PFSK-1 (cell line): ENCODE measurements around the gene NRARP.

Experiments used
- POLR2AphosphoS5 ChIP-seq: IDR thresholded peaks from 2 replicates; pipeline ENCODE4 v1.6.1; 2012; ENCODE audit warnings: low read depth, mild to moderate bottlenecking, control low read depth, low read length, moderate library complexity
- TAF1 ChIP-seq: IDR thresholded peaks from 2 replicates; pipeline ENCODE4 v1.6.1; 2012; ENCODE audit warnings: low read length, control low read depth, borderline replicate concordance; ENCODE audit not compliant: insufficient read depth
- TF ChIP-seq, protein P1 (sequence below), 2 experiments: IDR thresholded peaks; 2 replicates each; pipeline versions ENCODE4 v1.6.1 to v1.8.0; 2011 to 2012; ENCODE audit warnings: low read depth in 2 of 2, low read length in 2 of 2, control low read depth in 1 of 2, inconsistent platforms in 1 of 2, mild to moderate bottlenecking in 1 of 2, moderate library complexity in 1 of 2; ENCODE audit not compliant: insufficient read depth in 1 of 2

DNA sequence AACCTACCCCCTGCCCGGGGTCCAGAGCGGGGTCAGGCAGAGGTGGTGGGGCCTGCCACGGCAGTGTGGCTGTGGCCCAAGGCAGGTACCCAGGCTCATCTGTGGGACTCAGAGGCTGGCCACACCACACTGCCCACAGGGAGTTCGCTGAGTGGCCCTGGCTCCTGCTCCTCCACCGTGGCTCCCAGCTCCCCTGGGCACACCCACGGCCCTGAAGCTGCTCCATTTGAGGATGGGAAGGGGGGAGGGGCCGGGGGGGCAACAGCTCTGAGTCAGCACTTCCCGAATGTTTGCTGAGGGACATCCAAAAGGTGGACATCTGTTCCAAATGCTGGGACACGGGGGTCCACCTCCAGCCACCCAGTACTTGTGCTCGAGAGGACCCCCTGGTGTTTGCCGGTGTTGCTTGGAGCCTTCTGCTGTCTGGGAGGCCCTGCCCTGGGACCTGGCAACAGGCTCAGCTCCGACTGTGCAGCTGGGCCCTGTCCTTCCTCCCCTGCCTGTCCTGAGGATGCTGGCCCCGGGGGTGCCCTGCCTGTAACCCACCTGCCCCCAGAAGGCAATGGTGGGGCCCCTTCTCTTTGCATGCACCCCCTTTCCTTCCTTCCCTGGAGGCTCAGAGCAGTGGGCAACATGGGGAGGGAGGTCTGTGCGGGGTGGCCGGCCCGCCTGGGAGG is 2.5 kb upstream of the NRARP start:
- TF ChIP-seq TAF1 (no peak), POLR2AphosphoS5 (no peak)
- TF ChIP-seq, protein P1, sequence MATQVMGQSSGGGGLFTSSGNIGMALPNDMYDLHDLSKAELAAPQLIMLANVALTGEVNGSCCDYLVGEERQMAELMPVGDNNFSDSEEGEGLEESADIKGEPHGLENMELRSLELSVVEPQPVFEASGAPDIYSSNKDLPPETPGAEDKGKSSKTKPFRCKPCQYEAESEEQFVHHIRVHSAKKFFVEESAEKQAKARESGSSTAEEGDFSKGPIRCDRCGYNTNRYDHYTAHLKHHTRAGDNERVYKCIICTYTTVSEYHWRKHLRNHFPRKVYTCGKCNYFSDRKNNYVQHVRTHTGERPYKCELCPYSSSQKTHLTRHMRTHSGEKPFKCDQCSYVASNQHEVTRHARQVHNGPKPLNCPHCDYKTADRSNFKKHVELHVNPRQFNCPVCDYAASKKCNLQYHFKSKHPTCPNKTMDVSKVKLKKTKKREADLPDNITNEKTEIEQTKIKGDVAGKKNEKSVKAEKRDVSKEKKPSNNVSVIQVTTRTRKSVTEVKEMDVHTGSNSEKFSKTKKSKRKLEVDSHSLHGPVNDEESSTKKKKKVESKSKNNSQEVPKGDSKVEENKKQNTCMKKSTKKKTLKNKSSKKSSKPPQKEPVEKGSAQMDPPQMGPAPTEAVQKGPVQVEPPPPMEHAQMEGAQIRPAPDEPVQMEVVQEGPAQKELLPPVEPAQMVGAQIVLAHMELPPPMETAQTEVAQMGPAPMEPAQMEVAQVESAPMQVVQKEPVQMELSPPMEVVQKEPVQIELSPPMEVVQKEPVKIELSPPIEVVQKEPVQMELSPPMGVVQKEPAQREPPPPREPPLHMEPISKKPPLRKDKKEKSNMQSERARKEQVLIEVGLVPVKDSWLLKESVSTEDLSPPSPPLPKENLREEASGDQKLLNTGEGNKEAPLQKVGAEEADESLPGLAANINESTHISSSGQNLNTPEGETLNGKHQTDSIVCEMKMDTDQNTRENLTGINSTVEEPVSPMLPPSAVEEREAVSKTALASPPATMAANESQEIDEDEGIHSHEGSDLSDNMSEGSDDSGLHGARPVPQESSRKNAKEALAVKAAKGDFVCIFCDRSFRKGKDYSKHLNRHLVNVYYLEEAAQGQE (IDR thresholded peaks at IDR 0.05; ENCODE audit: insufficient read depth in 1 of 2, low read depth in 2 of 2, low read length in 2 of 2), result no peak
